Keratinocyte (primary cell): ENCODE results near the gene DHX15. TPM values are rescaled to one million over a fixed set of nuclear protein-coding genes. Genes with fewer than 3 reads are reported as not detected.

Experiments
- DNase-seq: peaks from one replicate; pipeline ENCODE4 v3.0.0-alpha.2; 2011; ENCODE audit warnings: low read depth, missing footprints, low spot score
- FAIRE-seq: peaks from 2 replicates; lab custom pipeline; 2011; peaks lifted over from hg19 to GRCh38; lab: Jason Lieb, UNC
- H2AFZ ChIP-seq: 2 replicates; pipeline ENCODE4 v1.6.0; 2012; ENCODE audit warnings: low read length, control low read depth, inconsistent platforms; ENCODE audit not compliant: control insufficient read depth
- H3K27ac ChIP-seq: 2 replicates; pipeline ENCODE4 v1.5.1; 2011; ENCODE audit warnings: low read length; ENCODE audit not compliant: control insufficient read depth, insufficient read depth
- H3K27me3 ChIP-seq: 3 replicates; pipeline ENCODE4 v1.6.0; 2011; ENCODE audit warnings: low read length; ENCODE audit not compliant: control insufficient read depth, insufficient read depth; ENCODE audit errors: extremely low read depth
- H3K36me3 ChIP-seq, 2 experiments: 2 replicates in 1 of 2; 3 replicates in 1 of 2; pipeline ENCODE4 v1.5.1; 2011; ENCODE audit warnings: low read length in 2 of 2, mild to moderate bottlenecking in 1 of 2; ENCODE audit not compliant: control insufficient read depth in 2 of 2, insufficient read depth in 2 of 2; ENCODE audit errors: extremely low read depth in 1 of 2
- H3K4me1 ChIP-seq: 3 replicates; pipeline ENCODE4 v1.5.1; 2011; ENCODE audit warnings: low read length; ENCODE audit not compliant: control insufficient read depth, insufficient read depth; ENCODE audit errors: extremely low read depth
- H3K4me2 ChIP-seq: 3 replicates; pipeline ENCODE4 v1.6.0; 2011; ENCODE audit warnings: low read depth, low read length; ENCODE audit not compliant: control insufficient read depth, insufficient read depth; ENCODE audit errors: extremely low read depth
- H3K4me3 ChIP-seq, 3 experiments: fragments of 200-600 bp in 1 of 3; sonication (generic) in 1 of 3; 2 replicates in 2 of 3; 3 replicates in 1 of 3; pipeline ENCODE4 v1.5.1; 2011 to 2016; ENCODE audit warnings: low read length in 3 of 3, mild to moderate bottlenecking in 3 of 3, control low read depth in 2 of 3, inconsistent platforms in 1 of 3, low read depth in 1 of 3, mixed read lengths in 1 of 3, mixed run types in 1 of 3, moderate library complexity in 1 of 3; ENCODE audit not compliant: control insufficient read depth in 2 of 3, insufficient read depth in 2 of 3; ENCODE audit errors: extremely low read depth in 1 of 3
- H3K79me2 ChIP-seq: 2 replicates; pipeline ENCODE4 v1.6.0; 2012; ENCODE audit warnings: low read length; ENCODE audit not compliant: control insufficient read depth, insufficient read depth
- H3K9ac ChIP-seq: 3 replicates; pipeline ENCODE4 v1.6.0; 2011; ENCODE audit warnings: low read length; ENCODE audit not compliant: control insufficient read depth, insufficient read depth; ENCODE audit errors: extremely low read depth
- H3K9me1 ChIP-seq: 3 replicates; pipeline ENCODE4 v1.6.0; 2011; ENCODE audit warnings: low read length; ENCODE audit not compliant: control insufficient read depth, insufficient read depth; ENCODE audit errors: extremely low read depth
- H3K9me3 ChIP-seq: 2 replicates; pipeline ENCODE4 v1.5.1; 2012; ENCODE audit warnings: low read depth, low read length; ENCODE audit not compliant: control insufficient read depth
- H4K20me1 ChIP-seq: 3 replicates; pipeline ENCODE4 v1.6.0; 2011; ENCODE audit warnings: low read length; ENCODE audit not compliant: control insufficient read depth, insufficient read depth; ENCODE audit errors: extremely low read depth
- CTCF ChIP-seq, 3 experiments: IDR thresholded peaks in 1 of 3; conservative IDR thresholded peaks in 1 of 3; optimal IDR thresholded peaks in 1 of 3; 2 replicates in 2 of 3; 3 replicates in 1 of 3; pipeline versions ENCODE3 to v1.5.1; 2011; ENCODE audit warnings: low read length in 3 of 3, mild to moderate bottlenecking in 3 of 3, moderate library complexity in 2 of 3, control low read depth in 1 of 3, inconsistent platforms in 1 of 3; ENCODE audit not compliant: insufficient read depth in 2 of 3; ENCODE audit errors: extremely low read depth in 1 of 3
- EZH2 ChIP-seq: IDR thresholded peaks from one replicate; pipeline ENCODE4 v1.6.1; 2012; ENCODE audit warnings: inconsistent platforms, mild to moderate bottlenecking, low read length, moderate library complexity
- dilution Hi-C: fragments of 300-500 bp; cut with MboI; formaldehyde crosslinking; loops from one replicate; pipeline ENCODE4 v1.7.0; 2020; ENCODE audit warnings: low sequenced_read_pairs; ENCODE audit not compliant: extremely low pct_ligation_motif_present
- polyA minus RNA-seq, 3 experiments: library from RNA; depleted of rRNA, polyadenylated mRNA; stranded (reverse); fragments of >200 nt; gene quantifications; 1 replicate in 1 of 3; 2 replicates in 1 of 3; 3 replicates in 1 of 3; pipeline ENCODE4 v1.2.3, GENCODE V29; 2011
- polyA plus RNA-seq, 5 experiments: library from polyadenylated mRNA; depleted of rRNA in 3 of 5; stranded (reverse) in 3 of 5; stranded (forward) in 1 of 5; unstranded in 1 of 5; fragments of >200 nt; gene quantifications; 1 replicate in 1 of 5; 2 replicates in 3 of 5; 3 replicates in 1 of 5; pipeline versions ENCODE4 v1.2.1 to v1.2.3, GENCODE V29; 2011 to 2012; ENCODE audit warnings: missing spikeins in 2 of 5, low read depth in 1 of 5, low replicate concordance in 1 of 5

Gene DHX15
- polyA plus RNA-seq (136 to 206 TPM (median 146 TPM) in 3 replicates), polyA minus RNA-seq (48.8 to 220 TPM (median 120 TPM) in 3 replicates)
- 192 TPM for polyA plus RNA-seq (2011; ENCODE audit: low read depth)
- 62.7 and 126 TPM in 2 replicates for polyA plus RNA-seq (2011; cell fraction: cytosol; rRNA removed)
- polyA plus RNA-seq (2011; cell fraction: nucleus; rRNA removed) = 197 and 271 TPM in 2 replicates
- 83.0 and 109 TPM in 2 replicates for polyA plus RNA-seq (2012; ENCODE audit: low replicate concordance)
- polyA minus RNA-seq (2011; cell fraction: cytosol; rRNA and poly(A)+ RNA removed) = 65.0 TPM
- 109 and 189 TPM in 2 replicates for polyA minus RNA-seq (2011; cell fraction: nucleus; rRNA and poly(A)+ RNA removed)

- H4K20me1 ChIP-seq = peaks cover 27% of the 10 kb centered on the region
- H3K9me3 ChIP-seq = no peaks in the 10 kb centered on the region
- peak within 1 kb of the TSS; percentile 95 for H3K27ac ChIP-seq
- H3K9me1 ChIP-seq = no peaks in the 10 kb centered on the region
- DNase-seq = peak; percentile 69
- H3K79me2 ChIP-seq = peaks cover 50% of the 10 kb centered on the region
- peaks cover 13% of the 10 kb centered on the region for H3K4me1 ChIP-seq
- H3K4me3 ChIP-seq = peak within 1 kb of the TSS; percentile 85 to 100 (median 94)
- H2AFZ ChIP-seq = peak within 1 kb of the TSS; percentile 89
- H3K36me3 ChIP-seq = peaks cover 1 to 2% of the 10 kb centered on the region in 2 experiments
- FAIRE-seq = peak; percentile 75
- peak within 1 kb of the TSS; percentile 98 for H3K9ac ChIP-seq
- peak within 1 kb of the TSS; percentile 91 for H3K4me2 ChIP-seq
- TF ChIP-seq EZH2 (no peak), CTCF (optimal IDR thresholded peaks at IDR 0.05 in 1 of 3, IDR thresholded peaks at IDR 0.05 in 1 of 3, conservative IDR thresholded peaks at IDR 0.05 in 1 of 3; ENCODE audit: extremely low read depth in 1 of 3, insufficient read depth in 2 of 3, low read length in 3 of 3) (no peak)
- no peaks in the 10 kb centered on the region for H3K27me3 ChIP-seq
- dilution Hi-C loops = no loop called here
Measured at GRCh38 chr4:24584211-24584850, at the start of gene DHX15. Gene DHX15, minus strand, starts transcription at chr4:24584554. Its CDS starts 161 bp downstream, at chr4:24584393.

- no peak overlapping the region for H3K27ac ChIP-seq
- FAIRE-seq = no peak
- no peaks in the 10 kb centered on the region for H4K20me1 ChIP-seq
- no peak overlapping the region for H2AFZ ChIP-seq
- H3K4me2 ChIP-seq = no peak overlapping the region
- H3K9ac ChIP-seq = no peak overlapping the region
- dilution Hi-C loops = no loop called here
- H3K27me3 ChIP-seq = no peaks in the 10 kb centered on the region
- no peaks in the 10 kb centered on the region for H3K9me1 ChIP-seq
- H3K4me3 ChIP-seq = no peak overlapping the region
- no peaks in the 10 kb centered on the region for H3K9me3 ChIP-seq
- DNase-seq = no peak
- no peaks in the 10 kb centered on the region for H3K79me2 ChIP-seq
- no peaks in the 10 kb centered on the region for H3K36me3 ChIP-seq
- TF ChIP-seq CTCF (optimal IDR thresholded peaks at IDR 0.05 in 1 of 3, IDR thresholded peaks at IDR 0.05 in 1 of 3, conservative IDR thresholded peaks at IDR 0.05 in 1 of 3; ENCODE audit: extremely low read depth in 1 of 3, insufficient read depth in 2 of 3, low read length in 3 of 3) = no peak
- TF ChIP-seq EZH2 = no peak
- no peaks in the 10 kb centered on the region for H3K4me1 ChIP-seq
Measured at GRCh38 chr4:24632011-24632410, 47.7 kb upstream of the DHX15 start.
